Neuronal stem cell (in vitro differentiated cells): ENCODE results near the gene SLC1A7.

Source experiments
- DNase-seq: peaks from one replicate; pipeline ENCODE4 v3.0.0-alpha.2; 2013; ENCODE audit warnings: low spot score
- H2AFZ ChIP-seq: one replicate; pipeline ENCODE4 v1.6.1; 2013; ENCODE audit warnings: mild to moderate bottlenecking, low read length, inconsistent platforms
- H2AK5ac ChIP-seq: 2 replicates; pipeline ENCODE4 v1.6.1; 2013; ENCODE audit warnings: low read depth, mild to moderate bottlenecking, inconsistent platforms, low read length, moderate library complexity, mixed read lengths
- H2BK120ac ChIP-seq: 2 replicates; pipeline ENCODE4 v1.6.1; 2013; ENCODE audit warnings: low read depth, mild to moderate bottlenecking, inconsistent platforms, low read length, moderate library complexity, mixed read lengths
- H2BK12ac ChIP-seq: one replicate; pipeline ENCODE4 v1.6.1; 2013; ENCODE audit warnings: low read length, inconsistent platforms
- H2BK15ac ChIP-seq: 2 replicates; pipeline ENCODE4 v1.6.1; 2013; ENCODE audit warnings: mild to moderate bottlenecking, low read length, inconsistent platforms, mixed read lengths
- H2BK5ac ChIP-seq: one replicate; pipeline ENCODE4 v1.6.1; 2013; ENCODE audit warnings: inconsistent platforms, mild to moderate bottlenecking, low read length, moderate library complexity
- H3K14ac ChIP-seq: one replicate; pipeline ENCODE4 v1.6.1; 2013; ENCODE audit warnings: low read length, inconsistent platforms
- H3K18ac ChIP-seq: 2 replicates; pipeline ENCODE4 v1.6.1; 2013; ENCODE audit warnings: low read length, inconsistent platforms
- H3K23ac ChIP-seq: 2 replicates; pipeline ENCODE4 v1.6.1; 2013; ENCODE audit warnings: low read depth, mild to moderate bottlenecking, mixed read lengths, low read length, inconsistent platforms; ENCODE audit not compliant: poor library complexity
- H3K27ac ChIP-seq: replicated peaks from 3 replicates; pipeline ENCODE4 v1.5.1; 2013; ENCODE audit warnings: low read length, inconsistent platforms
- H3K27me3 ChIP-seq, 3 experiments: 2 replicates each; pipeline ENCODE4 v1.6.1; 2013; ENCODE audit warnings: low read length in 3 of 3, mild to moderate bottlenecking in 2 of 3, inconsistent platforms in 1 of 3, low read depth in 1 of 3, mixed read lengths in 1 of 3, moderate library complexity in 1 of 3; ENCODE audit not compliant: control insufficient read depth in 3 of 3, insufficient read depth in 3 of 3
- H3K36me3 ChIP-seq, 2 donors: replicated peaks in 1 of 2; 2 replicates each; pipeline ENCODE4 v1.6.1; 2013; ENCODE audit warnings: low read length in 2 of 2; ENCODE audit not compliant: control insufficient read depth in 2 of 2, insufficient read depth in 2 of 2
- H3K4ac ChIP-seq: 2 replicates; pipeline ENCODE4 v1.6.1; 2013; ENCODE audit warnings: inconsistent platforms, mild to moderate bottlenecking, low read length, moderate library complexity
- H3K4me1 ChIP-seq, 2 donors: 1 replicate in 1 of 2; 2 replicates in 1 of 2; pipeline ENCODE4 v1.6.1; 2013; ENCODE audit warnings: low read length in 2 of 2, low read depth in 1 of 2; ENCODE audit not compliant: control insufficient read depth in 2 of 2, insufficient read depth in 1 of 2
- H3K4me2 ChIP-seq: one replicate; pipeline ENCODE4 v1.6.1; 2013; ENCODE audit warnings: mild to moderate bottlenecking, low read length, inconsistent platforms; ENCODE audit not compliant: insufficient read depth, poor library complexity, severe bottlenecking
- H3K4me3 ChIP-seq, 2 donors: 2 replicates each; pipeline ENCODE4 v1.5.1; 2013; ENCODE audit warnings: low read length in 2 of 2, mild to moderate bottlenecking in 2 of 2, inconsistent platforms in 1 of 2, moderate library complexity in 1 of 2
- H3K79me1 ChIP-seq: one replicate; pipeline ENCODE4 v1.6.1; 2013; ENCODE audit warnings: low read depth, mild to moderate bottlenecking, inconsistent platforms, low read length, moderate library complexity
- H3K9ac ChIP-seq: one replicate; pipeline ENCODE4 v1.6.1; 2013; ENCODE audit warnings: mild to moderate bottlenecking, low read depth, low read length, inconsistent platforms; ENCODE audit not compliant: poor library complexity
- H3K9me3 ChIP-seq, 2 donors: replicated peaks in 1 of 2; 2 replicates each; pipeline versions ENCODE3 to v1.6.1; 2013; ENCODE audit warnings: low read length in 2 of 2, mild to moderate bottlenecking in 2 of 2, inconsistent platforms in 1 of 2, low read depth in 1 of 2, mixed read lengths in 1 of 2, moderate library complexity in 1 of 2; ENCODE audit not compliant: control insufficient read depth in 2 of 2, insufficient read depth in 1 of 2
- H4K8ac ChIP-seq: one replicate; pipeline ENCODE4 v1.6.1; 2013; ENCODE audit warnings: low read depth, mild to moderate bottlenecking, inconsistent platforms, low read length, moderate library complexity
- H4K91ac ChIP-seq: one replicate; pipeline ENCODE4 v1.6.1; 2013; ENCODE audit warnings: low read length, low read depth, mild to moderate bottlenecking, inconsistent platforms; ENCODE audit not compliant: poor library complexity
- WGBS, 2 donors: extraction: QIAGEN DNeasy Blood & Tissue Kit; methylation state at CpG; one replicate each; pipeline ENCODE4 v1.1.7; 2013; ENCODE audit warnings: missing lambda C conversion rate in 2 of 2, mixed read lengths in 1 of 2; ENCODE audit not compliant: insufficient read length in 2 of 2, insufficient replicate concordance in 1 of 2; ENCODE audit errors: extremely low coverage in 2 of 2; 5-methylcytosine and 5-hydroxymethylcytosine counted together

Gene SLC1A7

GRCh38 chr1:53092659-53093450 is 49.6 kb downstream of the SLC1A7 start:
- Histone ChIP-seq H4K8ac (peak overlapping the region; percentile 74), H3K27me3 (peaks cover 0 to 16% (median 2%) of the 10 kb centered on the region in 3 experiments)

GRCh38 chr1:53091841-53092645 is 50.4 kb downstream of the SLC1A7 start:
- Histone ChIP-seq H2BK120ac (no peak overlapping the region), H2BK12ac (no peak overlapping the region), H3K4me1 (peaks cover 0 to 5% of the 10 kb centered on the region in 2 donors), H3K79me1 (no peaks in the 10 kb centered on the region), H4K8ac (no peak overlapping the region), H3K14ac (peak overlapping the region; percentile 13), H3K4me3 (no peak overlapping the region), H3K4me2 (no peak overlapping the region), H3K9me3 (peaks cover 5 to 17% of the 10 kb centered on the region in 2 donors), H3K27me3 (peaks cover 0 to 24% (median 2%) of the 10 kb centered on the region in 3 experiments), H3K18ac (peak overlapping the region; percentile 53), H2AK5ac (peak overlapping the region; percentile 56), H4K91ac (no peak overlapping the region), H2BK15ac (no peak overlapping the region), H3K9ac (peak overlapping the region; percentile 3), H2BK5ac (no peak overlapping the region), H3K27ac (no peak overlapping the region), H3K36me3 (no peaks in the 10 kb centered on the region), H3K23ac (no peak overlapping the region), H2AFZ (no peak overlapping the region), H3K4ac (no peak overlapping the region)
- no peak for DNase-seq
- no CpG with 5 or more reads among the region's 26 CpGs for WGBS, 2 donors

More at GRCh38 chr1:53092659-53093450, 49.6 kb downstream of the SLC1A7 start:
- Histone ChIP-seq H3K4ac (no peak overlapping the region), H4K91ac (no peak overlapping the region), H3K18ac (peak overlapping the region; percentile 73), H2BK120ac (no peak overlapping the region), H3K23ac (peak overlapping the region; percentile 61), H3K36me3 (no peaks in the 10 kb centered on the region), H3K14ac (peak overlapping the region; percentile 87), H3K4me3 (no peak overlapping the region), H3K79me1 (no peaks in the 10 kb centered on the region), H3K4me2 (no peak overlapping the region), H2BK12ac (no peak overlapping the region), H3K9ac (peak overlapping the region; percentile 3), H3K27ac (no peak overlapping the region), H2BK5ac (peak overlapping the region; percentile 70), H3K9me3 (peaks cover 10 to 23% of the 10 kb centered on the region in 2 donors), H2BK15ac (peak overlapping the region; percentile 64), H2AK5ac (peak overlapping the region; percentile 56), H2AFZ (no peak overlapping the region), H3K4me1 (peaks cover 0 to 5% of the 10 kb centered on the region in 2 donors)
- DNase-seq = no peak
- WGBS, 2 donors = no CpG with 5 or more reads among the region's 33 CpGs

- H4K91ac ChIP-seq = no peak overlapping the region
- no peak overlapping the region for H2AFZ ChIP-seq
- H3K4me1 ChIP-seq = peaks cover 0 to 7% of the 10 kb centered on the region in 2 donors
- H3K79me1 ChIP-seq = no peaks in the 10 kb centered on the region
- H2BK15ac ChIP-seq = peak overlapping the region; percentile 90
- H3K14ac ChIP-seq = peak overlapping the region; percentile 83
- peak overlapping the region; percentile 71 for H2AK5ac ChIP-seq
- H3K4me2 ChIP-seq = no peak overlapping the region
- H3K36me3 ChIP-seq = no peaks in the 10 kb centered on the region
- H3K9me3 ChIP-seq = peaks cover 1 to 2% of the 10 kb centered on the region in 2 donors
- peaks cover 0 to 38% (median 0%) of the 10 kb centered on the region in 3 experiments for H3K27me3 ChIP-seq
- H2BK12ac ChIP-seq = peak overlapping the region; percentile 42
- no peak for DNase-seq
- H4K8ac ChIP-seq = peak overlapping the region; percentile 73
- peak overlapping the region; percentile 84 for H3K18ac ChIP-seq
- peak overlapping the region; percentile 80 for H3K23ac ChIP-seq
- H2BK120ac ChIP-seq = peak overlapping the region; percentile 26
- no peak overlapping the region for H3K27ac ChIP-seq
- H3K4me3 ChIP-seq = no peak overlapping the region
- H2BK5ac ChIP-seq = peak overlapping the region; percentile 60
- H3K4ac ChIP-seq = peak overlapping the region; percentile 87
- no CpG with 5 or more reads among the region's 37 CpGs for WGBS, 2 donors
- no peak overlapping the region for H3K9ac ChIP-seq
Observed at GRCh38 chr1:53090227-53091147, 52.0 kb downstream of the SLC1A7 start.
